Thoracic aorta (tissue), 2 donors: ENCODE results near the gene IP6K1. TPM values are rescaled to one million over a fixed set of nuclear protein-coding genes. Genes with fewer than 3 reads are reported as not detected.
"Not testable (repeated sequence)": the region's sequence is repeated elsewhere in the genome, so short reads cannot be mapped to it uniquely, and the experiment has no call there.

Source experiments
- ATAC-seq: fragments of 150-250 bp; one replicate; pipeline ENCODE4 v1.8.0; 2017; ENCODE audit warnings: low read depth; ENCODE audit not compliant: insufficient number of reproducible peaks, low FRiP score
- DNase-seq: peaks from one replicate; pipeline ENCODE4 v3.0.0-alpha.2; 2020; ENCODE audit warnings: low spot score
- H3K27ac ChIP-seq, 2 donors: fragments of 200-600 bp; sonication (generic); 1 replicate in 1 of 2; 2 replicates in 1 of 2; pipeline ENCODE4 v1.5.1; 2016; ENCODE audit warnings: mild to moderate bottlenecking in 2 of 2, moderate library complexity in 2 of 2
- H3K27me3 ChIP-seq: fragments of 200-600 bp; sonication (generic); replicated peaks from 2 replicates; pipeline ENCODE4 v1.6.0; 2016; ENCODE audit warnings: mild to moderate bottlenecking; ENCODE audit not compliant: insufficient read depth
- H3K36me3 ChIP-seq: fragments of 200-600 bp; sonication (generic); one replicate; pipeline ENCODE4 v1.5.1; 2016
- H3K4me1 ChIP-seq, 2 donors: fragments of 200-600 bp; sonication (generic); 1 replicate in 1 of 2; 2 replicates in 1 of 2; pipeline versions ENCODE4 v1.5.1 to v1.6.0; 2016; ENCODE audit warnings: low read depth in 2 of 2, mild to moderate bottlenecking in 1 of 2; ENCODE audit not compliant: control insufficient read depth in 1 of 2
- H3K4me3 ChIP-seq: fragments of 200-600 bp; sonication (generic); 2 replicates; pipeline ENCODE4 v1.5.1; 2016; ENCODE audit warnings: mild to moderate bottlenecking
- H3K9me3 ChIP-seq: fragments of 200-600 bp; sonication (generic); 2 replicates; pipeline ENCODE4 v1.5.1; 2016
- total RNA-seq, 2 donors: library from RNA; depleted of rRNA; stranded (reverse); fragments of >200 nt; gene quantifications; one replicate each; pipeline versions ENCODE4 v1.1.0 to v1.2.3, GENCODE V29; 2016
- TF ChIP-seq, protein P1 (sequence below): fragments of 200-600 bp; sonication (generic); IDR thresholded peaks from one replicate; pipeline ENCODE4 v1.5.1; 2019; ENCODE audit warnings: antibody characterized with exemption

Gene IP6K1
- total RNA-seq, 2 donors from 2014 or later = 56.6 to 69.0 TPM

DNA sequence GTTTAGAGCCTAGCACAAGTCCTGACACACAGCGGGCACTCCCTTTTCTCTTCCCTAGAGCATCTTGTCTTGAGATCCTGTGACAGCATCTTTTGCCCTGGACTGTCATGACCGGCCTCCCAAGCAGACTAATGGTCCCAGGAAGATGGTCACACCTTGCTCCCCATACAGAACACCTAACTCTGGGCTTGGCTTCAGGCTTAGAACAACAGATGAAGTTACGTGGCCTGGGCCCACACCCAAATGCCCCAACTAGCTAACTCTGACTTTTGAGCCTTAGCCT lies 781 bp upstream of the IP6K1 start:
- Histone ChIP-seq H3K36me3 (no peaks in the 10 kb centered on the region), H3K27me3 (no peaks in the 10 kb centered on the region), H3K27ac (peak overlapping the region; percentile 86 to 88), H3K9me3 (no peaks in the 10 kb centered on the region), H3K4me1 (peaks cover 20 to 29% of the 10 kb centered on the region in 2 donors), H3K4me3 (peak overlapping the region; percentile 93)
- DNase-seq (no peak), ATAC-seq (no peak)
- TF ChIP-seq, protein P1, sequence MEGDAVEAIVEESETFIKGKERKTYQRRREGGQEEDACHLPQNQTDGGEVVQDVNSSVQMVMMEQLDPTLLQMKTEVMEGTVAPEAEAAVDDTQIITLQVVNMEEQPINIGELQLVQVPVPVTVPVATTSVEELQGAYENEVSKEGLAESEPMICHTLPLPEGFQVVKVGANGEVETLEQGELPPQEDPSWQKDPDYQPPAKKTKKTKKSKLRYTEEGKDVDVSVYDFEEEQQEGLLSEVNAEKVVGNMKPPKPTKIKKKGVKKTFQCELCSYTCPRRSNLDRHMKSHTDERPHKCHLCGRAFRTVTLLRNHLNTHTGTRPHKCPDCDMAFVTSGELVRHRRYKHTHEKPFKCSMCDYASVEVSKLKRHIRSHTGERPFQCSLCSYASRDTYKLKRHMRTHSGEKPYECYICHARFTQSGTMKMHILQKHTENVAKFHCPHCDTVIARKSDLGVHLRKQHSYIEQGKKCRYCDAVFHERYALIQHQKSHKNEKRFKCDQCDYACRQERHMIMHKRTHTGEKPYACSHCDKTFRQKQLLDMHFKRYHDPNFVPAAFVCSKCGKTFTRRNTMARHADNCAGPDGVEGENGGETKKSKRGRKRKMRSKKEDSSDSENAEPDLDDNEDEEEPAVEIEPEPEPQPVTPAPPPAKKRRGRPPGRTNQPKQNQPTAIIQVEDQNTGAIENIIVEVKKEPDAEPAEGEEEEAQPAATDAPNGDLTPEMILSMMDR = no peak

DNA sequence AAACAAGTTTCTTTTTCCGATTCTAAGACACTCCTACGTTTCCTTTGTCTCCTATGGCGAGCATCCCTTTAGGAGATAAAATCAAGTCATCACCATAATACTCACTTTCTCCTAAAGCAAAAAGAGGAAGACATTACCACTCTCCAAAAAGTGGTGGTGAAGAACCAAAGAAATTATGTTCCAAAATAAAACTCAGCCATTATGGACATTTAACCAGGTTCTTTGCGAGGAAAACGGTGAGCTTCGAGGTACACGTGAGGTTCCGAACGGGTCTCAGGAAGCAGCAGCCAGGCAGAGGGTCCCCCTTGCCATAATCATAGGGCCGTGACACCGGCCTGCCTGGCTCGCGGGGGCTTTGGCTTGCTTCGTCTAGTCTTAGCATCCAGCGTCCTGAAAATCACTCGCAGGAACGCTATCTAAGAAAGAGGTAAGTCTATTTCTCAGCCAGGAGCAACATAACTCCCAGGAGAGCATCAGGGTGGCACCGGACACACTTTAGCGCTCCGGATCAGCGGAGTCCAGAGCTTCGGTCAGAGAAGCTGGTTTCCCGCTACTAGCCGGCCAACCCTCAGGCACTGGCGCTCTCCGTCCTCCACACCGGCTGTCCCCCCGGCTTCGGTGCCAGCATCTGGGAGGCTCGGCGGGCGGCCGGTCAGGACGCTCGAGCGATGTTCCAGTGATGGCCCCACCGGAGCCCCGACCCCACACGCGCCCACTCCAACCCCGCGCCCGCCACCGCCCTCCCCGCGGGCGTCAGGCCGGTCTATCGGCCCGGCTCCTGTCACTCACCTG lies 581 bp downstream of the IP6K1 start:
- TF ChIP-seq, protein P1 = no peak
- no peaks in the 10 kb centered on the region for H3K27me3 ChIP-seq
- no peaks in the 10 kb centered on the region for H3K36me3 ChIP-seq
- DNase-seq (no peak), ATAC-seq (peak; percentile 19)
- peak overlapping the region; percentile 93 for H3K4me3 ChIP-seq
- no peaks in the 10 kb centered on the region for H3K9me3 ChIP-seq
- peak overlapping the region; percentile 87 to 88 for H3K27ac ChIP-seq
- H3K4me1 ChIP-seq = peaks cover 28 to 41% of the 10 kb centered on the region in 2 donors

DNA sequence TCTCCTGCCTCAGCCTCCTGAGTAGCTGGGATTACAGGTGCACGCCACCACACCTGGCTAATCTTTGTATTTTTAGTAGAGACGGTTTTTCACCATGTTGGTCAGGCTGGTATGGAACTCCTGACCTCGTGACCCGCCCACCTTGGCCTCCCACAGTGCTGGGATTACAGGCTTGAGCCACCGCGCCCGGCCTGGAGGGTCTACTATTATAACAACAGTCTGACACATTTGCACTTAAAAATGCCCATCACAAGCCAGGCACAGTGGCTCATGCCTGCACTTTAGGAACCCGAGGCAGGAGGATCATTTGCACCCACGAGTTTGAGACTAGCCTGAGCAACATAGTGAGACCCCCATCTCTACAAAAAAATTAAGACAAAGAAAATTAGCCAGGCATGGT lies 4.1 kb downstream of the IP6K1 start:
- not testable (repeated sequence) for H3K4me3 ChIP-seq, H3K36me3 ChIP-seq, DNase-seq, H3K9me3 ChIP-seq, H3K27me3 ChIP-seq, H3K27ac ChIP-seq, ATAC-seq
- peaks cover 31 to 49% of the 10 kb centered on the region in 2 donors for H3K4me1 ChIP-seq

DNA sequence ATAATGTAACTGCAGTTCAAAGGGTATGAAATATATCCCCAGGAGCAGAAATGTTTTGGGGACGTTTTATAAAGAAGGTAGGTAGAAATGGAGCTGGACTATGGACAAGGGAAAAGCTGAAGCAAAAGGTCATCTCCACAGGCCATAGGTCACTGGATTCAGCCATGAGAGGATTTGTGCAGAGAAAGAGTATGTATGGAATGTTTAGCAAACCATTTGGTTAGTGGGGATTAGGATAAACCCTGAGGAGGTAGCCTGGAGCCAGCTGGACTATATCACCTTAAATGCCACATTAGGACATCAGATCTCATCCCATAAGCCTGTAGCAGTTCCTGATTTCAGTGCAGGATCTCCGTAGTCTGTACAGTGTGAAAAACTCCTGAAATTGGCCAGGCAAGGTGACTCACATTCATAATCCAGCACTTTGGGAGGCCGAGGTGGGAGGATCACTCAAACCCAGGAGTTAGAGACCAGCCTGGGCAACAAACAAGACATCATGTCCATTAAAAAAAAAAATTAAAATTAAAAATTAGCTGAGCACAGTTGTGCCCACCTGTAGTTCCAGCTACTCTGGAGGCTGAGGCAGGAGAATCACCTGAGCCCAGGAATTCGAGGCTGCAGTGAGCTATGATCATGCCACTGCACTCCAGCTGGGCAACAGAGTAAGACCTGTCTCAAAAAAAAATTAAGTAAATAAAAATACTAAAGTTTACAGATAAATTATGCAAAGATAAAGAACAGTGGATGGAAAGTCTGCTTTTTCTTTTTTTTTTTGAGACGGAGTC lies 4.7 kb downstream of the IP6K1 start:
- Histone ChIP-seq H3K36me3 (no peaks in the 10 kb centered on the region), H3K4me3 (no peak overlapping the region), H3K4me1 (peaks cover 26 to 43% of the 10 kb centered on the region in 2 donors), H3K27me3 (no peaks in the 10 kb centered on the region), H3K27ac (no peak overlapping the region), H3K9me3 (no peaks in the 10 kb centered on the region)
- TF ChIP-seq, protein P1 = no peak
- ATAC-seq (no peak), DNase-seq (no peak)

DNA sequence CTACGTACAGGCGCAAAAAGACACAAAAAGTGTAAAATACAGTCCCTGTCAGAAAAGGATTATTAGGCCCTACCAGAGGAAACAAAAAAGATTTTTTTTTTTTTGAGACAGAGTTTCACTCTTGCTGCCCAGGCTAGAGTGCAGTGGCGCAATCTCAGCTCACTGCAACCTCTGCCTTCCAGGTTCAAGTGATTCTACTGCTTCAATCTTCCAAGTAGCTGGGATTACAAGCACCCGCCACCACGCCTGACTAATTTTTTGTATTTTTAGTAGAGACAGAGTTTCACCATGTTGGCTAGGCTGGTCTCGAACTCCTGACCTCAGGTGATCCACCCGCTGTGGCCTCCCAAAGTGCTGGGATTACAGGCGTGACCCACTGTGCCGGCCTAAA lies 5.4 kb downstream of the IP6K1 start:
- not testable (repeated sequence) for ATAC-seq, DNase-seq, H3K4me3 ChIP-seq, H3K36me3 ChIP-seq, H3K27me3 ChIP-seq, H3K27ac ChIP-seq, H3K9me3 ChIP-seq
- H3K4me1 ChIP-seq = peaks cover 26 to 43% of the 10 kb centered on the region in 2 donors
